IMR-90 (cell line): ENCODE measurements around the gene SLC22A4. TPM values are rescaled to one million over a fixed set of nuclear protein-coding genes. Genes with fewer than 3 reads are reported as not detected.

Experiments
- ATAC-seq: fragments of 200-7000 bp; cut with Tn5 transposase; 2 replicates; pipeline ENCODE4 v1.9.1; 2020; ENCODE audit warnings: low read depth, mild to moderate bottlenecking, moderate library complexity
- BruUV-seq: library from RNA; stranded (reverse); fragments of 400-500 nt; replicated peaks from 2 replicates; lab custom pipeline; 2021; lab: Mats Ljungman, UMichigan
- CTCF ChIA-PET: fragments of 300-600 bp; formaldehyde crosslinking; extraction: SDS; loops from one replicate; lab custom pipeline; 2021; ENCODE audit warnings: antibody characterized with exemption; lab: Yijun Ruan, JAX
- POLR2A ChIA-PET: fragments of 300-600 bp; sonication (Branson Sonifier 250); formaldehyde crosslinking; loops from one replicate; lab custom pipeline; 2022; ENCODE audit warnings: antibody characterized with exemption; ENCODE audit not compliant: unreplicated experiment; lab: Charles Lee
- DNase-seq: peaks from one replicate; pipeline ENCODE4 v3.0.0; 2013
- H2AFZ ChIP-seq: replicated peaks from 2 replicates; pipeline ENCODE3; 2013; ENCODE audit warnings: low read length, mild to moderate bottlenecking; ENCODE audit not compliant: poor library complexity
- H2AK5ac ChIP-seq: 2 replicates; pipeline ENCODE4 v1.6.1; 2013; ENCODE audit warnings: low read depth, low read length, inconsistent platforms
- H2AK9ac ChIP-seq: replicated peaks from 2 replicates; pipeline ENCODE3; 2013; ENCODE audit warnings: mild to moderate bottlenecking, low read depth, low read length, moderate library complexity; ENCODE audit not compliant: poor library complexity
- H2BK120ac ChIP-seq: 2 replicates; pipeline ENCODE4 v1.6.1; 2013; ENCODE audit warnings: low read depth, low read length, inconsistent platforms
- H2BK15ac ChIP-seq: 3 replicates; pipeline ENCODE4 v1.6.1; 2013; ENCODE audit warnings: low read depth, low read length, inconsistent platforms
- H2BK20ac ChIP-seq: 2 replicates; pipeline ENCODE4 v1.6.1; 2013; ENCODE audit warnings: low read depth, mild to moderate bottlenecking, inconsistent platforms, low read length, moderate library complexity
- H2BK5ac ChIP-seq: 2 replicates; pipeline ENCODE4 v1.6.1; 2013; ENCODE audit warnings: mild to moderate bottlenecking, low read depth, low read length, inconsistent platforms; ENCODE audit not compliant: poor library complexity, severe bottlenecking
- H3K14ac ChIP-seq: replicated peaks from 2 replicates; pipeline ENCODE4 v1.6.1; 2013; ENCODE audit warnings: low read depth, low read length, inconsistent platforms
- H3K18ac ChIP-seq: 2 replicates; pipeline ENCODE4 v1.6.1; 2013; ENCODE audit warnings: low read depth, low read length, control low read depth
- H3K23ac ChIP-seq: 2 replicates; pipeline ENCODE4 v1.6.1; 2013; ENCODE audit warnings: low read depth, low read length, inconsistent platforms
- H3K27ac ChIP-seq: 2 replicates; pipeline ENCODE4 v1.5.1; 2013; ENCODE audit warnings: mild to moderate bottlenecking, control low read depth, low read length; ENCODE audit not compliant: insufficient read depth
- H3K27me3 ChIP-seq: 2 replicates; pipeline ENCODE4 v1.6.1; 2013; ENCODE audit warnings: low read length; ENCODE audit not compliant: control insufficient read depth, insufficient read depth
- H3K36me3 ChIP-seq: 2 replicates; pipeline ENCODE4 v1.6.1; 2013; ENCODE audit warnings: low read length, mixed read lengths; ENCODE audit not compliant: control insufficient read depth, insufficient read depth
- H3K4ac ChIP-seq: 2 replicates; pipeline ENCODE4 v1.6.1; 2013; ENCODE audit warnings: low read depth, low read length, inconsistent platforms
- H3K4me1 ChIP-seq: 2 replicates; pipeline ENCODE4 v1.6.1; 2013; ENCODE audit warnings: low read length, mixed read lengths; ENCODE audit not compliant: control insufficient read depth, insufficient read depth
- H3K4me2 ChIP-seq: 2 replicates; pipeline ENCODE4 v1.6.1; 2013; ENCODE audit warnings: low read depth, mild to moderate bottlenecking, control low read depth, low read length, moderate library complexity
- H3K4me3 ChIP-seq: 2 replicates; pipeline ENCODE4 v1.5.1; 2013; ENCODE audit warnings: low read depth, mild to moderate bottlenecking, control low read depth, low read length, moderate library complexity; ENCODE audit not compliant: insufficient read depth
- H3K56ac ChIP-seq: 2 replicates; pipeline ENCODE4 v1.6.1; 2013; ENCODE audit warnings: low read length, inconsistent platforms; ENCODE audit not compliant: insufficient read depth; ENCODE audit errors: extremely low read depth
- H3K79me1 ChIP-seq, 2 experiments: 2 replicates each; pipeline ENCODE4 v1.6.1; 2013; ENCODE audit warnings: low read length in 2 of 2, inconsistent platforms in 1 of 2, low read depth in 1 of 2
- H3K9ac ChIP-seq: 2 replicates; pipeline ENCODE4 v1.6.1; 2013; ENCODE audit warnings: low read depth, low read length, control low read depth
- H3K9me1 ChIP-seq: 2 replicates; pipeline ENCODE4 v1.6.1; 2013; ENCODE audit warnings: low read length, inconsistent platforms; ENCODE audit not compliant: insufficient read depth
- H3K9me3 ChIP-seq: 2 replicates; pipeline ENCODE4 v1.6.1; 2013; ENCODE audit warnings: low read length; ENCODE audit not compliant: control insufficient read depth, insufficient read depth
- H4K20me1 ChIP-seq: 2 replicates; pipeline ENCODE4 v1.6.1; 2013; ENCODE audit warnings: low read length, inconsistent platforms; ENCODE audit not compliant: insufficient read depth
- H4K5ac ChIP-seq: 2 replicates; pipeline ENCODE4 v1.6.1; 2013; ENCODE audit warnings: mild to moderate bottlenecking, low read depth, low read length, control low read depth
- H4K8ac ChIP-seq, 2 experiments: 2 replicates each; pipeline ENCODE4 v1.6.1; 2013; ENCODE audit warnings: low read depth in 2 of 2, low read length in 2 of 2, control low read depth in 1 of 2, inconsistent platforms in 1 of 2
- H4K91ac ChIP-seq: 2 replicates; pipeline ENCODE4 v1.6.1; 2013; ENCODE audit warnings: low read depth, low read length, inconsistent platforms; ENCODE audit not compliant: insufficient read depth
- FOS ChIP-seq: fragments of 150-350 bp; IDR thresholded peaks from 2 replicates; pipeline ENCODE4 v1.6.1; 2016; ENCODE audit warnings: low read depth, low read length
- MAZ ChIP-seq: IDR thresholded peaks from 2 replicates; pipeline ENCODE4 v1.6.1; 2012; ENCODE audit warnings: low read depth, mild to moderate bottlenecking, low read length, improper control_type of control experiment, moderate library complexity, borderline replicate concordance
- POLR2A ChIP-seq: IDR thresholded peaks from 2 replicates; pipeline ENCODE4 v1.6.1; 2012; ENCODE audit warnings: mild to moderate bottlenecking, low read depth, low read length
- RCOR1 ChIP-seq: IDR thresholded peaks from 2 replicates; pipeline ENCODE4 v1.6.1; 2012; ENCODE audit warnings: mild to moderate bottlenecking, low read length, improper control_type of control experiment; ENCODE audit not compliant: insufficient replicate concordance
- RFX5 ChIP-seq: IDR thresholded peaks from 2 replicates; pipeline ENCODE4 v1.8.0; 2012; ENCODE audit warnings: low read depth, mild to moderate bottlenecking, low read length, moderate library complexity
- SMC3 ChIP-seq: fragments of 150-350 bp; IDR thresholded peaks from 2 replicates; pipeline ENCODE4 v1.6.1; 2016; ENCODE audit warnings: low read depth, mild to moderate bottlenecking, antibody characterized with exemption, low read length, moderate library complexity
- USF2 ChIP-seq: fragments of 150-350 bp; IDR thresholded peaks from 2 replicates; pipeline ENCODE4 v1.6.1; 2017; ENCODE audit warnings: mild to moderate bottlenecking, antibody characterized with exemption, low read length, low read depth
- WGBS, 2 experiments: methylation state at CpG; one replicate each; pipeline versions ENCODE4 v1.1.5 to v1.1.7; 2013; ENCODE audit warnings: missing lambda C conversion rate in 2 of 2; ENCODE audit not compliant: insufficient read length in 1 of 2; ENCODE audit errors: extremely low coverage in 2 of 2; 5-methylcytosine and 5-hydroxymethylcytosine counted together
- dilution Hi-C: fragments of 300-500 bp; cut with HindIII; formaldehyde crosslinking; loops from one replicate; pipeline ENCODE4 v1.14.3; 2018; ENCODE audit warnings: low sequenced_read_pairs; ENCODE audit not compliant: unreplicated experiment
- in situ Hi-C: fragments of 300-500 bp; cut with MboI; formaldehyde crosslinking; loops from 3 replicates; pipeline ENCODE4 v1.14.3; 2019; ENCODE audit warnings: low sequenced_read_pairs, inconsistent platforms, mixed read lengths
- intact Hi-C: fragments of 100-400 bp; cut with micrococcal nuclease; formaldehyde crosslinking; loops from 2 replicates; pipeline ENCODE4 v1.10.0; 2022
- polyA plus RNA-seq, 3 experiments: library from polyadenylated mRNA; depleted of rRNA; stranded (reverse); fragments of >200 nt; gene quantifications; 2 replicates each; pipeline ENCODE4 v1.2.3, GENCODE V29; 2012; ENCODE audit warnings: low replicate concordance in 1 of 3
- total RNA-seq: library from RNA; depleted of rRNA; stranded (reverse); fragments of >200 nt; gene quantifications from 2 replicates; pipeline ENCODE4 v1.2.3, GENCODE V29; 2012

The SLC22A4 gene
- total and polyA plus RNA-seq, 2 of the 4 experiments (the other 2 are of a cell fraction): 2.6 to 3.2 TPM

- 0 out of 2 replicates have a peak, but pooled peaks have one; percentile 15 for TF ChIP-seq MAZ
- no peak for TF ChIP-seq RFX5
These were observed 34.9 kb upstream of the SLC22A4 start (continued) for GRCh38 chr5:132259069-132259851.

- no peak for ATAC-seq
- H3K23ac ChIP-seq: peak overlapping the region; percentile 96
- no peaks in the 10 kb centered on the region for H3K9me3 ChIP-seq
- peak overlapping the region; percentile 91 for H4K91ac ChIP-seq
- peaks cover 16% of the 10 kb centered on the region for H3K36me3 ChIP-seq
- H2AK9ac ChIP-seq: peak overlapping the region; percentile 99
- dilution Hi-C loops (no loop called here), intact Hi-C loops (no loop called here), in situ Hi-C loops (no loop called here)
- TF ChIP-seq POLR2A: peak; percentile 43
- TF ChIP-seq FOS: 0 out of 2 replicates have a peak, but pooled peaks have one; percentile 15
- no peak for TF ChIP-seq RCOR1
- peak; percentile 41 for TF ChIP-seq USF2
- TF ChIP-seq SMC3: 0 out of 2 replicates have a peak, but pooled peaks have one; percentile 1
- H3K27me3 ChIP-seq: no peaks in the 10 kb centered on the region
- peaks cover 53% of the 10 kb centered on the region for H3K4me1 ChIP-seq
- CTCF ChIA-PET: interaction anchor here (1.6 kb wide), 1 partner anchor 22 kb away, joined by 4 read pairs; no protein-coding TSS in a partner anchor
- peak overlapping the region; percentile 77 to 97 for H4K8ac ChIP-seq
- peak overlapping the region; percentile 97 for H2BK5ac ChIP-seq
- peak overlapping the region; percentile 91 for H2BK15ac ChIP-seq
- H3K9me1 ChIP-seq: peaks cover 52% of the 10 kb centered on the region
- WGBS, 2 experiments: 39% methylated on average over 6 of the region's 6 CpGs; no CpG with 5 or more reads in 1 of the 2 experiments
- H3K9ac ChIP-seq: peak overlapping the region; percentile 80
- peak overlapping the region; percentile 72; the same call in 1 of the 2 replicates for H3K56ac ChIP-seq
- peaks cover 21 to 78% of the 10 kb centered on the region in 2 experiments for H3K79me1 ChIP-seq
- peak overlapping the region; percentile 97 for H2AK5ac ChIP-seq
- peak; percentile 61 for DNase-seq
- peak overlapping the region; percentile 77 for H2BK20ac ChIP-seq
- POLR2A ChIA-PET: no interaction called here
- peak overlapping the region; percentile 95 for H3K18ac ChIP-seq
- peak overlapping the region; percentile 97 for H3K27ac ChIP-seq
- 0 out of 2 replicates have a peak overlapping the region, but pooled peaks have one; percentile 92 for H3K4me3 ChIP-seq
- H2BK120ac ChIP-seq: peak overlapping the region; percentile 94
- H2AFZ ChIP-seq: peak overlapping the region; percentile 64
- peak overlapping the region; percentile 98 for H3K14ac ChIP-seq
- H3K4ac ChIP-seq: peak overlapping the region; percentile 99
- BruUV-seq: no TSS peak
- peaks cover 41% of the 10 kb centered on the region for H4K20me1 ChIP-seq
- peak overlapping the region; percentile 85 for H3K4me2 ChIP-seq
- peak overlapping the region; percentile 91 for H4K5ac ChIP-seq
These were observed 34.1 kb upstream of the SLC22A4 start for GRCh38 chr5:132260051-132260450.
